ENCODE data around the gene EZH2. TPM values are rescaled to one million over a fixed set of nuclear protein-coding genes. Genes with fewer than 3 reads are reported as not detected.

Gene EZH2
- total RNA-seq, 4 donors from 2014 or later, result 0.62 to 1.5 (median 0.65) TPM

GRCh38 chr7:148906707-148907498 is 22.8 kb upstream of the EZH2 start:
- no peak for ATAC-seq
- peaks cover 30% of the 10 kb centered on the region for H3K27me3 ChIP-seq
- no peaks in the 10 kb centered on the region for H3K4me1 ChIP-seq
- H3K36me3 ChIP-seq, result no peaks in the 10 kb centered on the region
- no peak for TF ChIP-seq EP300 (IDR thresholded peaks at IDR 0.05)
- TF ChIP-seq, protein P1, sequence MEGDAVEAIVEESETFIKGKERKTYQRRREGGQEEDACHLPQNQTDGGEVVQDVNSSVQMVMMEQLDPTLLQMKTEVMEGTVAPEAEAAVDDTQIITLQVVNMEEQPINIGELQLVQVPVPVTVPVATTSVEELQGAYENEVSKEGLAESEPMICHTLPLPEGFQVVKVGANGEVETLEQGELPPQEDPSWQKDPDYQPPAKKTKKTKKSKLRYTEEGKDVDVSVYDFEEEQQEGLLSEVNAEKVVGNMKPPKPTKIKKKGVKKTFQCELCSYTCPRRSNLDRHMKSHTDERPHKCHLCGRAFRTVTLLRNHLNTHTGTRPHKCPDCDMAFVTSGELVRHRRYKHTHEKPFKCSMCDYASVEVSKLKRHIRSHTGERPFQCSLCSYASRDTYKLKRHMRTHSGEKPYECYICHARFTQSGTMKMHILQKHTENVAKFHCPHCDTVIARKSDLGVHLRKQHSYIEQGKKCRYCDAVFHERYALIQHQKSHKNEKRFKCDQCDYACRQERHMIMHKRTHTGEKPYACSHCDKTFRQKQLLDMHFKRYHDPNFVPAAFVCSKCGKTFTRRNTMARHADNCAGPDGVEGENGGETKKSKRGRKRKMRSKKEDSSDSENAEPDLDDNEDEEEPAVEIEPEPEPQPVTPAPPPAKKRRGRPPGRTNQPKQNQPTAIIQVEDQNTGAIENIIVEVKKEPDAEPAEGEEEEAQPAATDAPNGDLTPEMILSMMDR (IDR thresholded peaks at IDR 0.05), result no peak
- TF ChIP-seq POLR2AphosphoS5 (IDR thresholded peaks at IDR 0.05), result no peak
- H3K9me3 ChIP-seq, result no peaks in the 10 kb centered on the region
- H3K27ac ChIP-seq, result no peak overlapping the region
- no peak overlapping the region for H3K4me3 ChIP-seq
- 78 to 82% methylated on average over 6 to 9 of the region's 9 CpGs for WGBS, 2 donors (ENCODE audit: low coverage in 1 of 2)

DNA sequence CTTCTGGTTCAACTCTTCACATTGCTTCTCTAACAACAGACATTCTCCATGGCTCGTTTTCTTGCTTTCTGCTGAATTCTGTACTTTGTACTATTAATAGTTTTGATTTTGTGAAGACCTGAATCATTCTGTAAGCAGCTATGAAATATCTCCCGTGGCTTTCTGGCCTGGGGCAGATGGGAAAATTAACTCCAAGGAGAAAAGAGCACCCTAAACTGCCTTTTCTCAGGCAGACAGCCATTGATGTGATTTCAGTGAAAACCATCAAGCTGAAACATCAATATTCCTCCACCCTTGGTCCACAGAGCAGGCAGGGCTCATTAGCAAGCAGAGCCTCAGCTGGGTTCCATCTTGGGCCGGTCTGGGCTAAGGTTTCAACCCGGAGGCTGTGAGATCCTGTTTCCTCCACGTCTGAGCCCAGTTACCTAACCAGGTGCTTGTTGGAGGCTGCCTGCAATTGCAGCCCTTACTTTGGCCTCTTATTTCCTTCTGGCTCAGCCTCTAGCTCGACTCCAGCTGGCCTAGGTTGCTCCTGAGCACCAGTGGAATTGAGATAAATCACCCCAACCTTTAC is 21.1 kb upstream of the EZH2 start:
- TF ChIP-seq, protein P1 (IDR thresholded peaks at IDR 0.05), result no peak
- no peak for TF ChIP-seq POLR2AphosphoS5 (IDR thresholded peaks at IDR 0.05)
- TF ChIP-seq EP300 (IDR thresholded peaks at IDR 0.05), result no peak
- TF ChIP-seq POLR2A (IDR thresholded peaks at IDR 0.05), result no peak
- ATAC-seq, result no peak
- Histone ChIP-seq H3K27me3 (peaks cover 27% of the 10 kb centered on the region), H3K4me3 (no peak overlapping the region), H3K36me3 (no peaks in the 10 kb centered on the region), H3K4me1 (no peaks in the 10 kb centered on the region), H3K27ac (no peak overlapping the region), H3K9me3 (no peaks in the 10 kb centered on the region)
- 34 to 60% methylated on average over 1 to 5 of the region's 6 CpGs for WGBS, 2 donors (ENCODE audit: low coverage in 1 of 2)

- Histone ChIP-seq H3K27ac (no peak overlapping the region), H3K27me3 (peaks cover 10% of the 10 kb centered on the region), H3K4me1 (no peaks in the 10 kb centered on the region), H3K9me3 (no peaks in the 10 kb centered on the region), H3K4me3 (no peak overlapping the region), H3K36me3 (no peaks in the 10 kb centered on the region)
- 80% methylated on average over 1 of the region's 1 CpG; no CpG with 5 or more reads in 1 of the 2 donors for WGBS, 2 donors (ENCODE audit: low coverage in 1 of 2)
- ATAC-seq, result no peak
- TF ChIP-seq, protein P1 (IDR thresholded peaks at IDR 0.05), result no peak
- TF ChIP-seq POLR2AphosphoS5 (IDR thresholded peaks at IDR 0.05) (no peak), EP300 (IDR thresholded peaks at IDR 0.05) (no peak), POLR2A (IDR thresholded peaks at IDR 0.05) (no peak)
Observed at GRCh38 chr7:148903504-148903903, 19.4 kb upstream of the EZH2 start.

- peaks cover 19% of the 10 kb centered on the region for H3K27me3 ChIP-seq
- no peak for ATAC-seq
- no peaks in the 10 kb centered on the region for H3K36me3 ChIP-seq
- H3K27ac ChIP-seq, result no peak overlapping the region
- WGBS, 2 donors (ENCODE audit: low coverage in 1 of 2), result 75% methylated on average over 3 of the region's 3 CpGs; no CpG with 5 or more reads in 1 of the 2 donors
- no peaks in the 10 kb centered on the region for H3K4me1 ChIP-seq
- TF ChIP-seq POLR2AphosphoS5 (IDR thresholded peaks at IDR 0.05) (no peak), EP300 (IDR thresholded peaks at IDR 0.05) (no peak), POLR2A (IDR thresholded peaks at IDR 0.05) (no peak)
- TF ChIP-seq, protein P1 (IDR thresholded peaks at IDR 0.05), result no peak
- no peak overlapping the region for H3K4me3 ChIP-seq
- H3K9me3 ChIP-seq, result no peaks in the 10 kb centered on the region
Observed at GRCh38 chr7:148901178-148901577, 17.1 kb upstream of the EZH2 start.
